Mononuclear cell (primary cell): Measurements from ENCODE around the gene DHX15. TPM values are rescaled to one million over a fixed set of nuclear protein-coding genes. Genes with fewer than 3 reads are reported as not detected.
"Not testable (repeated sequence)": the region's sequence is repeated elsewhere in the genome, so short reads cannot be mapped to it uniquely, and the experiment has no call there.

ENCODE experiments used
- H3K27me3 ChIP-seq: 2 replicates; pipeline ENCODE4 v1.6.0; 2011; ENCODE audit warnings: low read length, control low read depth; ENCODE audit not compliant: insufficient read depth
- H3K4me1 ChIP-seq: 2 replicates; pipeline ENCODE4 v1.5.1; 2011; ENCODE audit warnings: mild to moderate bottlenecking, low read length, control low read depth; ENCODE audit not compliant: insufficient read depth
- H3K4me3 ChIP-seq: 2 replicates; pipeline ENCODE4 v1.5.1; 2011; ENCODE audit warnings: mild to moderate bottlenecking, low read length, moderate library complexity
- H3K9me3 ChIP-seq: 2 replicates; pipeline ENCODE4 v1.5.1; 2011; ENCODE audit warnings: low read depth, mild to moderate bottlenecking, control low read depth, low read length
- total RNA-seq: library from RNA; depleted of rRNA; stranded (reverse); fragments of >200 nt; gene quantifications from one replicate; pipeline ENCODE4 v1.2.3, GENCODE V29; 2012

Gene DHX15
- total RNA-seq, 1 donor: 314 TPM

DNA sequence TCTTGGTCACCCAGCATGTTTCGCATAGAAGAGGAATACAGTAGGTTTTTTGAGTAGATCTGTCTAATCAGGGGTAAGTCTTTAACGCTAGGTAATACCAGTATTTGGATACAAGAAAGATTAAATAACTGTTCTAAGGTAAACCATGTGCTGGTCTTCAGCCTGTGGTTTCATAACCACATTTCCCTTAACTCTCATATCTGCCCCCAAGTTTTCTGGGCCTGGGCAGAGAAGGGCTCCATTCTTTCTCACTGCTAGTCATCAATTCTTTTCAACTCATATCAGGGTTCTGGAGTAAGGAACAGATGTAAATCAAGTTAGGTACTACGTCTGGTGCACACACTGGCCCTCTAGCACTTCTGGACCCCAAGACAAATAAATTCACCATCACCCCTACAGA is 49.0 kb downstream of the DHX15 start:
- Histone ChIP-seq H3K27me3 (no peaks in the 10 kb centered on the region), H3K4me1 (no peaks in the 10 kb centered on the region), H3K9me3 (no peaks in the 10 kb centered on the region), H3K4me3 (no peak overlapping the region)

- Histone ChIP-seq H3K4me3 (no peak overlapping the region), H3K9me3 (no peaks in the 10 kb centered on the region), H3K4me1 (no peaks in the 10 kb centered on the region), H3K27me3 (no peaks in the 10 kb centered on the region)
Observed at GRCh38 chr4:24533364-24533763, 51.0 kb downstream of the DHX15 start.

DNA sequence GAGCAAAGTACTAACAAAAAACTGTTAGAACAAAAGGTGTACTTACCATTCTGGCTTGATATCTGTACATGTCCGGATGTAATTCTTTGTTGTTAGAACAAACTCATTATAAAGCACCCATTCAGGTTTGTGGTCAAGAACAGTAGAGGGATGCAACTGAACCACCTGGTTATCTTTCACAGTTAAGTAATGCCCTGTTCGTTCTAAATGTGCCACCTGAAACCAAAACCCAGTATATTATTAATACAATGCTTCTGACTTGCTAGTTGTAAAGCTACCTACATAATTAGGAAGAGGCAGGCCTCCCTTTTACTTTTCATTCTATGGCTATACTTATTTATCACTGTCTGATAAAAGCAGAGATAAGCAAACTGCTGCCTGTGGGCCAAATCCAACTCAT is 54.8 kb downstream of the DHX15 start:
- no peak overlapping the region for H3K4me3 ChIP-seq

DNA sequence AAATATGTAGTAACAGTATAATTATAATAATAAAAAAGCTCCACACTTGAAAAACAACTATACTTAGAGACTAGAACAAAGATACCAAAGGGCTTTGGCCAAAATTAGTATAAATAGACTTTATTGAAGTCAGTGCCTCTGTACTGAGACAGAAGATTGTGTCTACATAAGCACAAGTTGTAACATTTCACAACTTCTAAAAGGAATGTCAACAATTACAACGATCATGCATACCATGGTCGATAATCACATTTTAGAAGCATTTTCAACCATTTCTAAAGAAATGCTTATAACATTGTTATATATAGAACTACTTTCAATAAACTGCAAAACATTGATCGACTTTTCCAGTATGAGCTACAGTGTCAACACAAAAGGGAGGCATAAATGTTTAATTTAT is 57.0 kb downstream of the DHX15 start:
- no peaks in the 10 kb centered on the region for H3K4me1 ChIP-seq
- H3K9me3 ChIP-seq: no peaks in the 10 kb centered on the region
- no peaks in the 10 kb centered on the region for H3K27me3 ChIP-seq
- H3K4me3 ChIP-seq: no peak overlapping the region

More for the DNA sequence above, 54.8 kb downstream of the DHX15 start:
- Histone ChIP-seq H3K4me1 (no peaks in the 10 kb centered on the region), H3K27me3 (no peaks in the 10 kb centered on the region), H3K9me3 (no peaks in the 10 kb centered on the region)

DNA sequence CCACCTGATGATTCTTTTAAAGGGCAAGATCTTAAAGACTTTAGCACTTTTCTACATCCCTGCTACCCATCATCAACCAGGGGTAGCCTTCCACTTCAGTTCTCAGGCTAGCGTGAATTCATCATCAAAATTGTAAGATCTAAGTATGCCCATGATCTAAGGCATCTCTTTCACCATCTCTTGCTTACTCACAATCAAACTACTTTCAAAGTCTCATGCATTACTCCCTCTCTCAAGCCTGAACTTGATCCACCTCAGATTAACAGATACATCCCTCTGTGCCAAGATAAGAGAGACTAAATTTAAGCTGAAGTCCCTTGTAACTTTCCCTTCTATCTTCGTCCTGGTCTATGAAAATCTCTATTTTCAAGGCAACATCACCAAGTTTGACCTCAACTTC is 62.8 kb downstream of the DHX15 start:
- Histone ChIP-seq H3K4me3 (no peak overlapping the region), H3K4me1 (no peaks in the 10 kb centered on the region), H3K27me3 (no peaks in the 10 kb centered on the region), H3K9me3 (no peaks in the 10 kb centered on the region)

DNA sequence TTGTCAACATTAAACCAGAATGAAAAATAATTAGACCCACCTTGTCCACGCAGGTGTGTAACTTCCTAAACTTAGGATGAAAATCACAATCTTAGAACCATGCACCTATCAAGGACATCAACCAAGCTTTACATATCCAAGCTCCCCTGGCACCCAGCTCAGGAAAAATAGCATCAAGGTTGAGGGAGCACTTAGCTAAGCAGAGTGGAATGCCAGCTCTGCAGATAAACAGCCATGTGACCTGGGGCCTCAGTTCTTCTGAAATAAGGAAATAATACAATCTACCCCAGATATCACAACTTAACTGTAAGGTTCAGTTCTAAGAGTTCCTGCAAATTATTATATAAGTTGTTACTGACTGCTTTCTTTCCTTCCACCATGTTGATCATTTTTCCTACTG is 64.7 kb downstream of the DHX15 start:
- Histone ChIP-seq H3K27me3 (no peaks in the 10 kb centered on the region), H3K9me3 (no peaks in the 10 kb centered on the region), H3K4me3 (no peak overlapping the region), H3K4me1 (no peaks in the 10 kb centered on the region)

- Histone ChIP-seq H3K9me3 (no peaks in the 10 kb centered on the region), H3K4me3 (no peak overlapping the region), H3K27me3 (no peaks in the 10 kb centered on the region), H3K4me1 (no peaks in the 10 kb centered on the region)
Observed at GRCh38 chr4:24517676-24518075, 66.7 kb downstream of the DHX15 start.

- Histone ChIP-seq H3K4me3 (no peak overlapping the region), H3K27me3 (no peaks in the 10 kb centered on the region), H3K4me1 (no peaks in the 10 kb centered on the region), H3K9me3 (no peaks in the 10 kb centered on the region)
Observed at GRCh38 chr4:24516926-24517325, 67.4 kb downstream of the DHX15 start.

GRCh38 chr4:24515698-24516097 is 68.7 kb downstream of the DHX15 start:
- no peaks in the 10 kb centered on the region for H3K9me3 ChIP-seq
- H3K4me3 ChIP-seq: no peak overlapping the region
- no peaks in the 10 kb centered on the region for H3K27me3 ChIP-seq
- no peaks in the 10 kb centered on the region for H3K4me1 ChIP-seq

DNA sequence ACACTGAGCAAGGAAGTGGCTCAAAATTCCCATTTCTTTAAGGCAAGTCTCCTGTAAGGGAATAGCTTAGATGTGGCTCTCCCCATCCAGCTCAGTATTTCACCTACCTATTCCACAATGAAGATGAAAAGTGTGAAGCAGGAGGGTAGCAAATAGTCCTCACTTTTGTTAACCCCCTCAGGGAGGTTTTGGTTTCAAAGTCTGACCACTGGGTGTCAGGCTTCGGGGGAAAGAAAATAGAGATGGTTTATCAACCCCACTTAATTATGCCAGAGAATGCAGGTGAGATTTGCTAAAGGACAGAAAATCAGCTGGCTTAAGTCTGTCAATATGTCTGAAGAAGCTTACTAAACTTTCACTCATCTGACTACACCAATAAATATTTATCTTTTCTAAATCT is 69.5 kb downstream of the DHX15 start:
- H3K4me1 ChIP-seq: no peaks in the 10 kb centered on the region
- H3K4me3 ChIP-seq: no peak overlapping the region
- H3K27me3 ChIP-seq: no peaks in the 10 kb centered on the region
- H3K9me3 ChIP-seq: no peaks in the 10 kb centered on the region

GRCh38 chr4:24513718-24514117 is 70.6 kb downstream of the DHX15 start:
- Histone ChIP-seq H3K27me3 (no peaks in the 10 kb centered on the region), H3K9me3 (no peaks in the 10 kb centered on the region), H3K4me3 (no peak overlapping the region), H3K4me1 (no peaks in the 10 kb centered on the region)

DNA sequence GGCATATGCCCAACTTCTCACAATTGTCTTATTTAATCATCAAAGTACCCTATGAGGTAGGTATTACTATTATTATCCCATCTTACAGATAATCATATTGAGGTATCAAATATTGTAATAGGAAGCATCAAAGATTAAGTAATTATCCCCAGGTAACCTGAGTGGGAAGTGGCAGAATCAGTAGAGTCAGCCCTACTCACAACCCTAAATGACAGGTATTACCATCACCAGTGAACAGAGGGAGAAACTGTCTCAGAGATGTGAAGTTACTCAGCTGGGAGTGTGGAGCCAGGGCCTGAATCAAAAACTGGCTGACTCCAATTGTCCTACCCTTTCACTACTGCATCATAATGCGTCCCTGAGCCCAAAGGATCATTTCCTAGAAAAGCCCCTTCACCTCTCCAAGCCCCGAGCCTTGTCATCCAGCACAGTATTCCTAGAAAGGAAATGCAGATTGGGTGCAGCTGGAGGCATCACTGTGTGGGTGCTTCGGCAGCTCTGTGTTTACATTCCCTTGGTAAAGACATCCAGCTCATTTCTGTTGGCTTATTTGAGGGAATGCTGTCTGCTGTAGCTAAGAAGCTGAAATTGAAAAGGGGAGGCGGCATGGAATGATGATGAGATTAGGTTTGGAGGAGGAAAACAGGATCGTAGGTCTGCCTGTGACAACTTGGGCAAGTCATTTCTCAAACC is 72.8 kb downstream of the DHX15 start:
- Histone ChIP-seq H3K9me3 (no peaks in the 10 kb centered on the region), H3K4me1 (no peaks in the 10 kb centered on the region), H3K27me3 (no peaks in the 10 kb centered on the region), H3K4me3 (no peak overlapping the region)

DNA sequence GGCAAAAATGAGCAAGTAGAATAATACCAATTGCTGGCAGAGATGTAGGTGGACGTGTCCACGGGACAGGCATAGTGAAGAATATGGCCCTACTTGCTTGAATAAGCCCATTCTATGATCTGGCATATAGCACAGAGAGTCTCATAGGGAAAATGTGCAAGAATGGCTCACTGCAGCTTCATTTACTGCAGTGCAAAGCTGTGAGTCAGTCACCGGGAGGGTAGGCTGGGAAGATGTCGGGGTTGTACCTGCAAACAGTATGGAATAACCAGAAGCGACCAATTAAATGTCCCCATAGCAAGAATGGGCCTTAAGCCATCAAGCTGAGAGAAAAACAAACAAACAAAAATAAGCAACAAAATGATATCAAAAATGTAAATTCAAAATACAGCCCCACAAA is 74.3 kb downstream of the DHX15 start:
- no peaks in the 10 kb centered on the region for H3K27me3 ChIP-seq
- no peaks in the 10 kb centered on the region for H3K4me1 ChIP-seq

DNA sequence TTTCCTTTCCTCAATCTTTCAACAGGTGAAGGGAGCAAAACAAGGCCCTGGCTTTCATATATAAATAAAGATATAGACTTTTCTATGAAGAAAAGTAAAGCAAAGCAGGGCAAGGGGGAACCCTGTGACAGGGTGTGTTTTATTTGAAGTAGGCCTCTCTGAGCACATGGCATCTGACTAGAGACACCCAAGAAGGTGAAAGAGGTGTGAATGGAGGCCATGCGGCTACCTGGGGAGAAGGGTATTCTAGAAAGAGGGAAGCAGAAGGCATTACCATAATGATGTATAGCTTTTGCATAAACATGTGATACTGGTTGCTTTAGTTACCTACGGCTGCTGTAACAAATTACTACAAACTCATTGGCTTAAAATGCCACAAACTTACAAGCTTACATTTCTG is 75.8 kb downstream of the DHX15 start:
- H3K27me3 ChIP-seq: no peaks in the 10 kb centered on the region
- no peaks in the 10 kb centered on the region for H3K4me1 ChIP-seq
- H3K9me3 ChIP-seq: no peaks in the 10 kb centered on the region
- no peak overlapping the region for H3K4me3 ChIP-seq

More for the DNA sequence above, 74.3 kb downstream of the DHX15 start:
- no peak overlapping the region for H3K4me3 ChIP-seq
- no peaks in the 10 kb centered on the region for H3K9me3 ChIP-seq

DNA sequence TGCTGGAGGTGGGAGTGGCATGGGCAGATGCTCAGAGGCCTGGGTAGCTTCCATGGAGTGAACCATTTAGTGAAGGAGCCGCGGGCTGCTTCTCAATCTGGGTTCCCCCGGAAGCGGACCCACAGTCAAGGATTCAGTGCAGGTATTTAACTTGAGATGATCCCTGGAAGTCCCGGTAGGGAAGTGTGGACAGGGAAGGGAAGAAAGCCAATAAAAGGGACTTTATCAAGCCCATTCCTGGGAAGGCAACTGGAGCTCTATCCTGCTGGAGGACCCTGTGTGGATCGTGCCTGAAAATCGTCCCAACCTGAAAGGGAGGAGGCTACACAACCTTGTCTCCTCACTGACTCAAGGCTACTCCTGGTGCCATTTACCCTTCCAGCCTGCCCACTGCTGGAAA is 76.9 kb downstream of the DHX15 start:
- no peaks in the 10 kb centered on the region for H3K27me3 ChIP-seq
- no peak overlapping the region for H3K4me3 ChIP-seq
- H3K9me3 ChIP-seq: no peaks in the 10 kb centered on the region
- no peaks in the 10 kb centered on the region for H3K4me1 ChIP-seq

DNA sequence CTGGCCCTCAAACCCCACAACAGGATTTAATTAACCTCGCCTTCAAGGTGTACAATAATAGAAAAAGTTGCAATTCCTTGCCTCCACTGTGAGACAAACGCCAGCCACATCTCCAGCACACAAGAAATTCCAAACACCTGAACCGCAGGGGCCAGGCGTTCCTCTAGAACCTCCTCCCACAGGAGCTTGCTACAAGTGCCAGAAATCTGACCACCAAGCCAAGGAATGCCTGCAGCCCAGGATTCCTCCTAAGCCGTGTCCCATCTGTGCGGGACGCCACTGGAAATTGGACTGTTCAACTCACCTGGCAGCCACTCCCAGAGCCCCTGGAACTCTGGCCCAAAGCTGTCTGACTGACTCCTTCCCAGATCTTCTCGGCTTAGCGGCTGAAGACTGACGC is 81.3 kb downstream of the DHX15 start:
- not testable (repeated sequence) for H3K27me3 ChIP-seq, H3K4me3 ChIP-seq, H3K9me3 ChIP-seq, H3K4me1 ChIP-seq
